ENCODE measurements around the gene WDR46.
A peak's percentile ranks its signal among the peaks of the same experiment; 100 is the strongest.

WDR46 gene

GRCh38 chr6:33248643-33248931 lies 40.5 kb downstream of the WDR46 start:
- peak overlapping the region; percentile 98 for H3K27ac ChIP-seq
- peak; percentile 51 for TF ChIP-seq CTCF (conservative IDR thresholded peaks at IDR 0.05)

DNA sequence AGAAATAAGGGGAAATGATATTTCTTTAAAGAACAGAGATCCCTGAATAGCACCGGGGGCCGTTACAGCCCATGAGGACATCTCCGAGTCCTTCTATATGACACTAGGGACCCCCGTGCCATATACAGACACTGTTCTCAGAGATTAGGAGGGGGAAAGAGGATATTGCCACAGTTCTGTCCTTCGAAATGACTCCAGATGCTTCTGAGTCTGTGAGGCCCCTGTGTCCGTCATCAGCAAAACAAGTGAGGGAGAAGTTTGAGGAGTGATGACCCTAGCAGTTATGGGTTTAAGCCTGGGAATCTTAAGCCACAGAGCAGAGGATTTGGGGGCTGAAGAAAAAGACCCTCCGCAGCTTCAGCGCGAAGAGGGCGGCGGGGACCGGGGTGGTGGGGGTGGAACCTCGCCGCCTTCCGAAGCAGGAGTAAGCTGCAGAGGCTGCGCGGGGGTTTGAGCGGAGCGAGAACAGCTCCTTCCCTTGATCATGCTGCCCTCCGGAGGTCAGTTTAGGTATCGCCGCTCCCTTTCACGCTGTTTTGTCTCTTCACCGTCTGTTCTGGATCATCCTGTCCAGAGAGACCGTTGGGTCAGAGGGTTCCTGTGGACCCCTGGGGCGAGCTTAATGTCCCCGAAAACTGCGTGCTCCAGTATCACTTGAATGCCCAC lies 40.9 kb downstream of the WDR46 start:
- peak; percentile 99 for TF ChIP-seq CTCF (conservative IDR thresholded peaks at IDR 0.05)
- peak overlapping the region; percentile 98 for H3K27ac ChIP-seq

DNA sequence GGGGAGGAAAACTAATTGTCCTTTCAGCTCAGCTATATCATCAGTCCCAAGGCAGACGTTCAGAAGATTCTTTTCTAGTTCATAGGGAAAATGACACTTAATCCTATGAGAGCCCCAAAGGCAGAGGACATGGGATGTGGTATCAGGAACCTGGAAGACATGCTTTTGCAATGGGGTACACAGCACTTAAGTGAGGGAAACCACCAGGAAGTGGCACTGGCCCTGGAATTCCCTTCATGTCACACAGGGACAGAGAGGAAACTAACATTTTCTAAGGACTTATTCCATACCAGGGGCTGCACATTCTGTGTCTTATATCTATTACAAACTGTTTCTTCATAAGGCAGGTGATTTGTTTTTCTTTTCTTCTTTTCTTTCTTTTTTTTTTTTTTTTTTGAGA lies 45.6 kb downstream of the WDR46 start:
- no peak for TF ChIP-seq CTCF (conservative IDR thresholded peaks at IDR 0.05)
- H3K27ac ChIP-seq = no peak overlapping the region

GRCh38 chr6:33241968-33242367 lies 47.1 kb downstream of the WDR46 start:
- TF ChIP-seq CTCF (conservative IDR thresholded peaks at IDR 0.05) = no peak
- no peak overlapping the region for H3K27ac ChIP-seq

DNA sequence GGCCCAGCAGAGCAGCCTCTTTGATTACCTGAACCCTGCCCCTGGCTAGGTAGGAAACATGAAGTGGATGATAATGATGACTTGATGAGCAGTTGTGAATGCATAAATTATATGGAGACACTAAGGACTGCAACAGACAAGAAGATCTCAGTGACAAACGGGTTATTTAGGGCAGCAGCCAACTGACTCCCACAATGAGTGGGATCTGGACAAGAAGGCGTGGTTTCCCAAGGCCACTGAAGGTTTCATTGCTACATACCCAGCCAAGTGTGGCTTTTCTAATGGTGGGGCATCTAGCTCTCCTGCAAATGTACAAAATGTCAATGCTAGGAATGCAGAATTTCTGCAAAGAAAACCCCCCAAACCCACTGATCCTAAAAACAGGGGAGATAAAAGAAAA lies 51.3 kb downstream of the WDR46 start:
- H3K27ac ChIP-seq = no peak overlapping the region
- no peak for TF ChIP-seq CTCF (conservative IDR thresholded peaks at IDR 0.05)

- H3K27ac ChIP-seq = no peak overlapping the region
Observed at GRCh38 chr6:33236852-33237251, 52.2 kb downstream of the WDR46 start.

GRCh38 chr6:33236328-33236727 lies 52.7 kb downstream of the WDR46 start:
- TF ChIP-seq CTCF (conservative IDR thresholded peaks at IDR 0.05) = no peak
- no peak overlapping the region for H3K27ac ChIP-seq

More at GRCh38 chr6:33236852-33237251, 52.2 kb downstream of the WDR46 start:
- no peak for TF ChIP-seq CTCF (conservative IDR thresholded peaks at IDR 0.05)

All from VCaP (cell line).